ENCODE results near the gene PHPT1.

- TF ChIP-seq, protein P1, sequence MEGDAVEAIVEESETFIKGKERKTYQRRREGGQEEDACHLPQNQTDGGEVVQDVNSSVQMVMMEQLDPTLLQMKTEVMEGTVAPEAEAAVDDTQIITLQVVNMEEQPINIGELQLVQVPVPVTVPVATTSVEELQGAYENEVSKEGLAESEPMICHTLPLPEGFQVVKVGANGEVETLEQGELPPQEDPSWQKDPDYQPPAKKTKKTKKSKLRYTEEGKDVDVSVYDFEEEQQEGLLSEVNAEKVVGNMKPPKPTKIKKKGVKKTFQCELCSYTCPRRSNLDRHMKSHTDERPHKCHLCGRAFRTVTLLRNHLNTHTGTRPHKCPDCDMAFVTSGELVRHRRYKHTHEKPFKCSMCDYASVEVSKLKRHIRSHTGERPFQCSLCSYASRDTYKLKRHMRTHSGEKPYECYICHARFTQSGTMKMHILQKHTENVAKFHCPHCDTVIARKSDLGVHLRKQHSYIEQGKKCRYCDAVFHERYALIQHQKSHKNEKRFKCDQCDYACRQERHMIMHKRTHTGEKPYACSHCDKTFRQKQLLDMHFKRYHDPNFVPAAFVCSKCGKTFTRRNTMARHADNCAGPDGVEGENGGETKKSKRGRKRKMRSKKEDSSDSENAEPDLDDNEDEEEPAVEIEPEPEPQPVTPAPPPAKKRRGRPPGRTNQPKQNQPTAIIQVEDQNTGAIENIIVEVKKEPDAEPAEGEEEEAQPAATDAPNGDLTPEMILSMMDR (IDR thresholded peaks at IDR 0.05; ENCODE audit: poor library complexity): no peak
- TF ChIP-seq EZH2phosphoT487 (IDR thresholded peaks at IDR 0.05; ENCODE audit: low read depth, severe bottlenecking, unreplicated experiment) (no peak), EZH2 (IDR thresholded peaks at IDR 0.05; ENCODE audit: borderline replicate concordance) (no peak)
Measured at GRCh38 chr9:136820971-136821825, 28.0 kb upstream of the PHPT1 start.

Measured in hepatocyte (in vitro differentiated cells).